K562 (cell line): ENCODE data around the gene SLC37A3. TPM values are rescaled to one million over a fixed set of nuclear protein-coding genes. Genes with fewer than 3 reads are reported as not detected.
A peak's percentile ranks its signal among the peaks of the same experiment; 100 is the strongest.

Source experiments
- ATAC-seq: fragments of 200-7000 bp; cut with Tn5 transposase; 3 replicates; pipeline ENCODE4 v1.9.1; 2020; ENCODE audit warnings: moderate library complexity
- BruUV-seq: library from RNA; stranded (reverse); fragments of 400-500 nt; replicated peaks from 2 replicates; lab custom pipeline; 2021; lab: Mats Ljungman, UMichigan
- CTCF ChIA-PET: fragments of 300-600 bp; formaldehyde crosslinking; extraction: SDS; loops from one replicate; lab custom pipeline; 2021; ENCODE audit warnings: low intra/inter-chr PET ratio; lab: Yijun Ruan, JAX
- POLR2A ChIA-PET: fragments of 300-600, 350-650 bp; sonication (Branson Sonifier 250); formaldehyde crosslinking; extraction: SDS; loops from one replicate; lab custom pipeline; 2021; ENCODE audit warnings: antibody characterized with exemption, inconsistent platforms; lab: Yijun Ruan, JAX
- DNase-seq, 4 experiments: peaks; one replicate each; pipeline versions ENCODE4 v3.0.0 to v3.0.0-alpha.2; 2011 to 2018; ENCODE audit warnings: low spot score in 3 of 4, mixed read lengths in 3 of 4; ENCODE audit errors: extremely low read depth in 1 of 4
- FAIRE-seq: peaks from 2 replicates; lab custom pipeline; 2011; peaks lifted over from hg19 to GRCh38; lab: Jason Lieb, UNC
- H2AFZ ChIP-seq: 2 replicates; pipeline ENCODE4 v1.6.0; 2011; ENCODE audit warnings: low read depth, low read length, control low read depth, inconsistent platforms
- H3K27ac ChIP-seq: fragments of 200-600 bp; 3 replicates; pipeline ENCODE4 v1.8.0; 2011; ENCODE audit warnings: low read depth, mild to moderate bottlenecking, control low read depth, inconsistent platforms, low read length, moderate library complexity, mixed read lengths; ENCODE audit errors: extremely low read depth
- H3K27me3 ChIP-seq, 2 experiments: fragments of 300-600 bp in 1 of 2; 2 replicates in 1 of 2; 3 replicates in 1 of 2; pipeline versions ENCODE4 v1.6.0 to v1.8.0; 2011; ENCODE audit warnings: inconsistent platforms in 2 of 2, low read length in 2 of 2, mild to moderate bottlenecking in 1 of 2, mixed read lengths in 1 of 2, moderate library complexity in 1 of 2; ENCODE audit not compliant: control insufficient read depth in 2 of 2, insufficient read depth in 2 of 2
- H3K36me3 ChIP-seq: fragments of 300-600 bp; 3 replicates; pipeline ENCODE4 v1.8.0; 2011; ENCODE audit warnings: mild to moderate bottlenecking, low read length, inconsistent platforms; ENCODE audit not compliant: control insufficient read depth, insufficient read depth
- H3K4me1 ChIP-seq, 2 experiments: fragments of 200-600 bp in 1 of 2; replicated peaks in 1 of 2; 2 replicates in 1 of 2; 3 replicates in 1 of 2; pipeline versions ENCODE4 v1.5.1 to v1.8.0; 2011; ENCODE audit warnings: inconsistent platforms in 2 of 2, low read length in 2 of 2, mild to moderate bottlenecking in 1 of 2, mixed read lengths in 1 of 2, moderate library complexity in 1 of 2; ENCODE audit not compliant: control insufficient read depth in 2 of 2, insufficient read depth in 2 of 2
- H3K4me2 ChIP-seq: 2 replicates; pipeline ENCODE4 v1.6.1; 2011; ENCODE audit warnings: low read length, control low read depth, inconsistent platforms, mixed read lengths; ENCODE audit not compliant: insufficient read depth
- H3K4me3 ChIP-seq: fragments of 200-600 bp; sonication (generic), shearing (Covaris generic); 2 replicates; pipeline ENCODE4 v1.5.1; 2016; ENCODE audit warnings: control low read depth, inconsistent platforms
- H3K79me2 ChIP-seq: fragments of 200-600 bp; 3 replicates; pipeline ENCODE4 v1.8.0; 2011; ENCODE audit warnings: low read length, inconsistent platforms; ENCODE audit not compliant: control insufficient read depth, insufficient read depth
- H3K9ac ChIP-seq, 2 experiments: 2 replicates each; pipeline versions ENCODE4 v1.6.0 to v1.6.1; 2011; ENCODE audit warnings: low read depth in 2 of 2, low read length in 2 of 2, control low read depth in 1 of 2, inconsistent platforms in 1 of 2, mild to moderate bottlenecking in 1 of 2, mixed read lengths in 1 of 2; ENCODE audit not compliant: insufficient read depth in 1 of 2
- H3K9me1 ChIP-seq: one replicate; pipeline ENCODE4 v1.6.0; 2011; ENCODE audit warnings: inconsistent platforms, mild to moderate bottlenecking, low read length, moderate library complexity; ENCODE audit not compliant: control insufficient read depth, insufficient read depth
- H3K9me3 ChIP-seq: replicated peaks from 2 replicates; pipeline ENCODE4 v1.5.1; 2011; ENCODE audit warnings: low read depth, low read length, inconsistent platforms; ENCODE audit not compliant: control insufficient read depth, insufficient read depth
- H4K20me1 ChIP-seq: replicated peaks from 2 replicates; pipeline ENCODE4 v1.6.1; 2011; ENCODE audit warnings: low read length, inconsistent platforms, mixed read lengths; ENCODE audit not compliant: control insufficient read depth, insufficient read depth
- CCNT2 ChIP-seq: IDR thresholded peaks from 2 replicates; pipeline ENCODE4 v1.6.1; 2011; ENCODE audit warnings: borderline replicate concordance, low read depth, mild to moderate bottlenecking, moderate library complexity, mixed read lengths, low read length; ENCODE audit not compliant: insufficient read length; ENCODE audit errors: extremely low read depth
- ESRRB ChIP-seq: fragments of 250-450 bp; sonication (Bioruptor Pico); IDR thresholded peaks from 2 replicates; pipeline ENCODE4 v1.5.0; 2020; ENCODE audit warnings: mild to moderate bottlenecking, moderate library complexity, borderline replicate concordance
- GTF3C2 ChIP-seq: IDR thresholded peaks from 3 replicates; pipeline ENCODE4 v1.6.1; 2011; ENCODE audit warnings: borderline replicate concordance, mild to moderate bottlenecking, moderate library complexity; ENCODE audit not compliant: insufficient read length; ENCODE audit errors: extremely low read depth
- MAFG ChIP-seq: fragments of 450-650 bp; conservative IDR thresholded peaks from 2 replicates; pipeline ENCODE4 v1.6.1; 2016; ENCODE audit warnings: missing genetic modification characterization, missing compliant biosample characterization
- MGA ChIP-seq: fragments of 450-650 bp; IDR thresholded peaks from 2 replicates; pipeline ENCODE4 v1.6.1; 2016; ENCODE audit warnings: mild to moderate bottlenecking, moderate library complexity
- POLR3A ChIP-seq: IDR thresholded peaks from 2 replicates; pipeline ENCODE4 v1.6.1; 2011; ENCODE audit warnings: borderline replicate concordance, mild to moderate bottlenecking, moderate library complexity; ENCODE audit not compliant: insufficient read length, insufficient read depth; ENCODE audit errors: extremely low read depth
- SMC3 ChIP-seq: conservative IDR thresholded peaks from 2 replicates; pipeline ENCODE4 v1.6.1; 2011; ENCODE audit warnings: low read depth, low read length, improper control_type of control experiment; ENCODE audit not compliant: insufficient read depth
- WGBS: fragments of 100-300 bp; shearing (Covaris generic); methylation state at CpG from one replicate; pipeline ENCODE4 v1.1.6; 2016; ENCODE audit warnings: low coverage, mixed read lengths; ENCODE audit not compliant: insufficient coverage; ENCODE audit errors: missing lambda C conversion rate; 5-methylcytosine and 5-hydroxymethylcytosine counted together
- in situ Hi-C: fragments of 300-500 bp; cut with MboI; formaldehyde crosslinking; loops from 4 replicates; pipeline ENCODE4 v1.15.0; 2018; ENCODE audit warnings: inconsistent platforms, mixed read lengths
- intact Hi-C: fragments of 100-400 bp; cut with micrococcal nuclease; formaldehyde crosslinking; loops from 2 replicates; pipeline ENCODE4 v1.14.2; 2022
- polyA plus RNA-seq, 8 experiments: library from polyadenylated mRNA; depleted of rRNA in 4 of 8; stranded (reverse) in 5 of 8; unstranded in 3 of 8; fragments of >200 nt; fragmentation: Nextera tagmentation in 2 of 8; fragmentation: Illumina TruSeq in 1 of 8; extraction: Ambion mirVana in 2 of 8; extraction: Trizol in 1 of 8; gene quantifications; 2 replicates each; pipeline versions ENCODE4 v1.2.1 to v1.2.3, GENCODE V29; 2011 to 2014; ENCODE audit warnings: inconsistent platforms in 1 of 8, missing spikeins in 1 of 8
- total RNA-seq, 7 experiments: library from RNA; depleted of rRNA in 6 of 7; stranded (reverse); fragments of >200 nt in 6 of 7; fragmentation: Illumina TruSeq in 2 of 7; extraction: Trizol in 2 of 7; gene quantifications; 2 replicates each; pipeline versions ENCODE4 v1.2.1 to v1.2.3, GENCODE V29; 2011 to 2021; ENCODE audit warnings: low replicate concordance in 1 of 7

The SLC37A3 gene
- total and polyA plus RNA-seq, 9 of the 15 experiments (the other 6 are each of a cell fraction or from before 2014, with no cell fraction given): 11.7 to 59.1 (median 26.8) TPM

DNA sequence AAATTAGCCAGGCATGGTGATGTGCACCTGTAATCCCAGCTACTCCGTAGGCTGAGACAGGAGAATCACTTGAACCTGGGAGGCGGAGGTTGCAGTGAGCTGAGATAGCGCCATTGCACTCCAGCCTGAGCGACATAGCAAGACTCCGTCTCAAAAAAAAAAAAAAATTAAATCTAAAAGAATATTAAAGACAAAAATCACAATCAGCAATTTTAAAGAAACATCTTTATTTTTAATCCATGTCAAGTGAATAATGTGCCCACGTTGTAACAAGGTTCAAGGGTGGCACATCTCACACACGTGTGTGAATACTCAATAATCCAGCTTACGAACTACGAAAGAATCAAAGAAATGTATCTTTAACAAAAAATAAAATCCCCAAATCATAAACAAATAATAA, 23.0 kb downstream of the SLC37A3 start:
- Histone ChIP-seq H3K4me2 (no peak overlapping the region), H3K9me3 (no peaks in the 10 kb centered on the region), H3K27ac (no peak overlapping the region), H3K9ac (no peak overlapping the region), H3K9me1 (no peaks in the 10 kb centered on the region), H3K79me2 (no peaks in the 10 kb centered on the region), H2AFZ (no peak overlapping the region), H3K4me1 (no peaks in the 10 kb centered on the region), H3K36me3 (peaks cover 44% of the 10 kb centered on the region), H3K4me3 (no peak overlapping the region), H4K20me1 (no peaks in the 10 kb centered on the region), H3K27me3 (no peaks in the 10 kb centered on the region)
- intact Hi-C loops: no loop called here
- DNase-seq (no peak), ATAC-seq (no peak), FAIRE-seq (no peak)
- in situ Hi-C loops: no loop called here
- whole genome bisulfite sequencing: 92% methylated on average over 9 of the region's 9 CpGs
- POLR2A ChIA-PET: interaction anchor here (1.2 to 4.0 kb wide), 4 partner anchors 10 to 18 kb away, joined by 3 to 15 read pairs (median 4); no protein-coding TSS in a partner anchor
- BruUV-seq: no TSS peak
- CTCF ChIA-PET: no interaction called here
- no peak for TF ChIP-seq POLR3A
- TF ChIP-seq MAFG (tag): peak; percentile 32; the same call in 1 of the 2 replicates
- no peak for TF ChIP-seq ESRRB
- TF ChIP-seq CCNT2: no peak
- no peak for TF ChIP-seq MGA
- no peak for TF ChIP-seq SMC3
- no peak for TF ChIP-seq GTF3C2
